HG03521 (cell line): Measurements from ENCODE around the gene SGK1.
"Not testable (repeated sequence)": the region's sequence is repeated elsewhere in the genome, so short reads cannot be mapped to it uniquely, and the experiment has no call there.

Experiments
- ATAC-seq: cut with Tn5 transposase; IDR thresholded peaks from one replicate; pipeline ENCODE4 v1.9.1; 2021; ENCODE audit warnings: mild to moderate bottlenecking, moderate library complexity; ENCODE audit not compliant: unreplicated experiment

SGK1 gene

GRCh38 chr6:134255280-134255679, 62.6 kb downstream of the SGK1 start:
- not testable (repeated sequence) for ATAC-seq

GRCh38 chr6:134254118-134254517, 63.8 kb downstream of the SGK1 start:
- ATAC-seq, result no peak

- no peak for ATAC-seq
Observed at GRCh38 chr6:134253681-134254080, 64.2 kb downstream of the SGK1 start.

- no peak for ATAC-seq
Observed at GRCh38 chr6:134251320-134251719, 66.6 kb downstream of the SGK1 start.

- ATAC-seq, result no peak
Observed at GRCh38 chr6:134250776-134251175, 67.1 kb downstream of the SGK1 start.

GRCh38 chr6:134249759-134250602, 67.9 kb downstream of the SGK1 start:
- ATAC-seq, result no peak

- ATAC-seq, result no peak
Observed at GRCh38 chr6:134249239-134249758, 68.6 kb downstream of the SGK1 start.

- no peak for ATAC-seq
Observed at GRCh38 chr6:134247844-134248580, 69.9 kb downstream of the SGK1 start.

- ATAC-seq, result peak; percentile 87
Observed at GRCh38 chr6:134247231-134247833, 70.6 kb downstream of the SGK1 start.

GRCh38 chr6:134245706-134246105, 72.2 kb downstream of the SGK1 start:
- ATAC-seq, result no peak

GRCh38 chr6:134245041-134245440, 72.9 kb downstream of the SGK1 start:
- ATAC-seq, result no peak

GRCh38 chr6:134240665-134241431, 77.1 kb downstream of the SGK1 start:
- ATAC-seq, result no peak

- no peak for ATAC-seq
Observed at GRCh38 chr6:134238960-134239795, 78.7 kb downstream of the SGK1 start.

- no peak for ATAC-seq
Observed at GRCh38 chr6:134238006-134238405, 79.9 kb downstream of the SGK1 start.

GRCh38 chr6:134235937-134236751, 81.8 kb downstream of the SGK1 start:
- peak; percentile 93 for ATAC-seq

- ATAC-seq, result not testable (repeated sequence)
Observed at GRCh38 chr6:134235334-134235733, 82.6 kb downstream of the SGK1 start.

GRCh38 chr6:134233180-134233955, 84.5 kb downstream of the SGK1 start:
- ATAC-seq, result no peak

- ATAC-seq, result no peak
Observed at GRCh38 chr6:134230940-134231339, 87.0 kb downstream of the SGK1 start.
